A673 (cell line): ENCODE data around the gene ZSWIM8.

Experiments used
- CTCF ChIP-seq: fragments of 300-800, 200-600 bp; sonication (generic); conservative IDR thresholded peaks from 2 replicates; pipeline ENCODE4 v1.5.1; 2017; ENCODE audit warnings: low read depth, mild to moderate bottlenecking, antibody characterized with exemption, low read length, moderate library complexity, mixed read lengths
- EZH2 ChIP-seq: fragments of 200-600 bp; sonication (generic); IDR thresholded peaks from 2 replicates; pipeline ENCODE4 v1.6.1; 2017; ENCODE audit warnings: borderline replicate concordance, low read depth, mild to moderate bottlenecking, mixed read lengths, antibody characterized with exemption, low read length; ENCODE audit not compliant: poor library complexity, severe bottlenecking

- TF ChIP-seq CTCF (no peak), EZH2 (no peak)
Measured at GRCh38 chr10:73759512-73760115, 25.8 kb upstream of the ZSWIM8 start.
